ENCODE data around the gene SYT15. TPM values are rescaled to one million over a fixed set of nuclear protein-coding genes. Genes with fewer than 3 reads are reported as not detected.
"Not testable (repeated sequence)": the region's sequence is repeated elsewhere in the genome, so short reads cannot be mapped to it uniquely, and the experiment has no call there.

SYT15 gene
- 1 to 10 TPM; 1.2 to 7.9 (median 3.5) TPM for total RNA-seq

- not testable (repeated sequence) for TF ChIP-seq CTCF (IDR thresholded peaks at IDR 0.05; ENCODE audit: low read depth)
Measured at GRCh38 chr10:46578474-46579178, at the start of gene SYT15. Gene SYT15, plus strand, starts transcription at chr10:46579128. Its CDS starts 41 bp downstream, at chr10:46579169.

- TF ChIP-seq CTCF (IDR thresholded peaks at IDR 0.05; ENCODE audit: low read depth): no peak
Measured at GRCh38 chr10:46530249-46531186, 48.4 kb upstream of the SYT15 start.

- TF ChIP-seq CTCF (IDR thresholded peaks at IDR 0.05; ENCODE audit: low read depth): no peak
Measured at GRCh38 chr10:46534828-46535524, 44.0 kb upstream of the SYT15 start.

GRCh38 chr10:46536171-46536570 lies 42.8 kb upstream of the SYT15 start:
- TF ChIP-seq CTCF (IDR thresholded peaks at IDR 0.05; ENCODE audit: low read depth): no peak

GRCh38 chr10:46536781-46537180 lies 42.1 kb upstream of the SYT15 start:
- no peak for TF ChIP-seq CTCF (IDR thresholded peaks at IDR 0.05; ENCODE audit: low read depth)

GRCh38 chr10:46537309-46537708 lies 41.6 kb upstream of the SYT15 start:
- no peak for TF ChIP-seq CTCF (IDR thresholded peaks at IDR 0.05; ENCODE audit: low read depth)
